ENCODE data around the gene CIAO3.

The CIAO3 gene

GRCh38 chr16:711548-712320 is 29.1 kb downstream of the CIAO3 start:
- peak; percentile 82 for DNase-seq (ENCODE audit: low read depth)
- peak; percentile 91 for TF ChIP-seq CTCF (IDR thresholded peaks at IDR 0.05; ENCODE audit: insufficient read depth, low read depth, low read length, missing control alignments)
- no peak overlapping the region for H3K4me3 ChIP-seq (ENCODE audit: low read depth, low read length)

GRCh38 chr16:711084-711483 is 29.7 kb downstream of the CIAO3 start:
- DNase-seq (ENCODE audit: low read depth), result no peak
- H3K4me3 ChIP-seq (ENCODE audit: low read depth, low read length), result no peak overlapping the region
- TF ChIP-seq CTCF (IDR thresholded peaks at IDR 0.05; ENCODE audit: insufficient read depth, low read depth, low read length, missing control alignments), result no peak

GRCh38 chr16:710500-711075 is 30.2 kb downstream of the CIAO3 start:
- no peak for DNase-seq (ENCODE audit: low read depth)
- no peak for TF ChIP-seq CTCF (IDR thresholded peaks at IDR 0.05; ENCODE audit: insufficient read depth, low read depth, low read length, missing control alignments)
- H3K4me3 ChIP-seq (ENCODE audit: low read depth, low read length), result no peak overlapping the region

- TF ChIP-seq CTCF (IDR thresholded peaks at IDR 0.05; ENCODE audit: insufficient read depth, low read depth, low read length, missing control alignments), result no peak
- DNase-seq (ENCODE audit: low read depth), result no peak
- no peak overlapping the region for H3K4me3 ChIP-seq (ENCODE audit: low read depth, low read length)
These were observed 31.0 kb downstream of the CIAO3 start for GRCh38 chr16:709566-710499.

- TF ChIP-seq CTCF (IDR thresholded peaks at IDR 0.05; ENCODE audit: insufficient read depth, low read depth, low read length, missing control alignments), result no peak
- DNase-seq (ENCODE audit: low read depth), result no peak
These were observed 31.8 kb downstream of the CIAO3 start for GRCh38 chr16:708959-709358.

GRCh38 chr16:708019-708418 is 32.8 kb downstream of the CIAO3 start:
- no peak overlapping the region for H3K4me3 ChIP-seq (ENCODE audit: low read depth, low read length)
- no peak for DNase-seq (ENCODE audit: low read depth)
- TF ChIP-seq CTCF (IDR thresholded peaks at IDR 0.05; ENCODE audit: insufficient read depth, low read depth, low read length, missing control alignments), result no peak

More at GRCh38 chr16:708959-709358, 31.8 kb downstream of the CIAO3 start:
- no peak overlapping the region for H3K4me3 ChIP-seq (ENCODE audit: low read depth, low read length)
